MCF 10A (cell line): ENCODE results near the gene MEP1A. TPM values are rescaled to one million over a fixed set of nuclear protein-coding genes. Genes with fewer than 3 reads are reported as not detected.
"Not testable (repeated sequence)": the region's sequence is repeated elsewhere in the genome, so short reads cannot be mapped to it uniquely, and the experiment has no call there.

Source experiments
- BruUV-seq: library from RNA; stranded (reverse); fragments of 400-500 nt; replicated peaks from 2 replicates; lab custom pipeline; 2021; lab: Mats Ljungman, UMichigan
- CTCF ChIA-PET: fragments of 300-600 bp; sonication (Branson Sonifier 250); formaldehyde crosslinking; extraction: SDS; loops from one replicate; lab custom pipeline; 2021; ENCODE audit warnings: antibody characterized with exemption, inconsistent platforms; lab: Yijun Ruan, JAX
- POLR2A ChIA-PET: fragments of 300-600, 350-650 bp; sonication (Branson Sonifier 250); formaldehyde crosslinking; extraction: SDS; loops from one replicate; lab custom pipeline; 2020; ENCODE audit warnings: antibody characterized with exemption, inconsistent platforms; lab: Yijun Ruan, JAX
- DNase-seq: peaks from one replicate; pipeline ENCODE4 v3.0.0-alpha.2; 2018; ENCODE audit not compliant: unreplicated experiment
- H3K27ac Mint-ChIP-seq: one replicate; pipeline ENCODE4 v1.8.0; 2022; ENCODE audit warnings: mild to moderate bottlenecking, low read depth, mixed read lengths; ENCODE audit not compliant: unreplicated experiment
- H3K27me3 Mint-ChIP-seq: one replicate; pipeline ENCODE4 v1.8.0; 2022; ENCODE audit warnings: mixed read lengths; ENCODE audit not compliant: insufficient read depth, unreplicated experiment
- H3K36me3 Mint-ChIP-seq: one replicate; pipeline ENCODE4 v1.8.0; 2022; ENCODE audit warnings: mild to moderate bottlenecking, moderate library complexity, mixed read lengths; ENCODE audit not compliant: insufficient read depth, unreplicated experiment
- H3K4me1 Mint-ChIP-seq: one replicate; pipeline ENCODE4 v1.8.0; 2022; ENCODE audit warnings: mixed read lengths; ENCODE audit not compliant: insufficient read depth, unreplicated experiment
- H3K4me3 Mint-ChIP-seq: one replicate; pipeline ENCODE4 v1.8.0; 2022; ENCODE audit warnings: mild to moderate bottlenecking, moderate library complexity, mixed read lengths; ENCODE audit not compliant: unreplicated experiment
- H3K9me3 Mint-ChIP-seq: one replicate; pipeline ENCODE4 v1.8.0; 2022; ENCODE audit warnings: mixed read lengths; ENCODE audit not compliant: unreplicated experiment
- intact Hi-C: fragments of 100-400 bp; cut with micrococcal nuclease; formaldehyde crosslinking; loops from 2 replicates; pipeline ENCODE4 v1.14.1; 2022
- total RNA-seq: library from RNA; stranded (reverse); gene quantifications from 2 replicates; pipeline ENCODE4 v1.2.3, GENCODE V29; 2022
- TF ChIP-seq, protein P1 (sequence below): fragments of 200-600 bp; IDR thresholded peaks from one replicate; pipeline ENCODE4 v1.8.0; 2022; ENCODE audit warnings: antibody characterized with exemption, mild to moderate bottlenecking; ENCODE audit not compliant: unreplicated experiment

The MEP1A gene
- total RNA-seq, 1 experiment from 2014 or later, result not detected

DNA sequence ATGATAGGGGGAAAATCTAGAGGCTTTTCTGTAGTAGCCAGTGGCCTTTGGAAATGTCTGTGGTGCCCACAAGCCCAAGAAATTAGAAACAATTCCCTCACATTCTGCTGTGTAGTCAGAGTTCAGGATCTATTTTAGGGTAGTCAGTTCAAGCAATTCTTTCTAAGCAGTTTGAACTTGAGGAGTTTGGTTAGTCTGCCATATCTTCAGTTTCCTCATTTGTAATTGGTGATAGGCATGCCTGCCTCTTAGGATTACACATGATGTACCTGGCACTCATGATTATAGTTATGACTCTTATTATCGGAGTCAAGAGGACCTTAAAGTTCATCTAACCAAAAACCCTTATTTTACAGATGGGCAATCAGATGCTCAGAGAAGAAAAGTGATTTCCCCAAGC is 21.2 kb upstream of the MEP1A start:
- Mint-ChIP-seq H3K9me3 (no peaks in the 10 kb centered on the region), H3K4me1 (peaks cover 8% of the 10 kb centered on the region), H3K27ac (no peak overlapping the region), H3K36me3 (no peaks in the 10 kb centered on the region), H3K27me3 (no peaks in the 10 kb centered on the region), H3K4me3 (no peak overlapping the region)
- no peak for DNase-seq
- ChIA-PET CTCF (interaction anchor here (1.0 to 1.4 kb wide), 3 partner anchors 14 to 275 kb away, joined by 3 to 7 read pairs (median 3); no protein-coding TSS in a partner anchor), POLR2A (no interaction called here)
- BruUV-seq, result no TSS peak
- TF ChIP-seq, protein P1, sequence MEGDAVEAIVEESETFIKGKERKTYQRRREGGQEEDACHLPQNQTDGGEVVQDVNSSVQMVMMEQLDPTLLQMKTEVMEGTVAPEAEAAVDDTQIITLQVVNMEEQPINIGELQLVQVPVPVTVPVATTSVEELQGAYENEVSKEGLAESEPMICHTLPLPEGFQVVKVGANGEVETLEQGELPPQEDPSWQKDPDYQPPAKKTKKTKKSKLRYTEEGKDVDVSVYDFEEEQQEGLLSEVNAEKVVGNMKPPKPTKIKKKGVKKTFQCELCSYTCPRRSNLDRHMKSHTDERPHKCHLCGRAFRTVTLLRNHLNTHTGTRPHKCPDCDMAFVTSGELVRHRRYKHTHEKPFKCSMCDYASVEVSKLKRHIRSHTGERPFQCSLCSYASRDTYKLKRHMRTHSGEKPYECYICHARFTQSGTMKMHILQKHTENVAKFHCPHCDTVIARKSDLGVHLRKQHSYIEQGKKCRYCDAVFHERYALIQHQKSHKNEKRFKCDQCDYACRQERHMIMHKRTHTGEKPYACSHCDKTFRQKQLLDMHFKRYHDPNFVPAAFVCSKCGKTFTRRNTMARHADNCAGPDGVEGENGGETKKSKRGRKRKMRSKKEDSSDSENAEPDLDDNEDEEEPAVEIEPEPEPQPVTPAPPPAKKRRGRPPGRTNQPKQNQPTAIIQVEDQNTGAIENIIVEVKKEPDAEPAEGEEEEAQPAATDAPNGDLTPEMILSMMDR, result no peak
- intact Hi-C loops, result no loop called here

DNA sequence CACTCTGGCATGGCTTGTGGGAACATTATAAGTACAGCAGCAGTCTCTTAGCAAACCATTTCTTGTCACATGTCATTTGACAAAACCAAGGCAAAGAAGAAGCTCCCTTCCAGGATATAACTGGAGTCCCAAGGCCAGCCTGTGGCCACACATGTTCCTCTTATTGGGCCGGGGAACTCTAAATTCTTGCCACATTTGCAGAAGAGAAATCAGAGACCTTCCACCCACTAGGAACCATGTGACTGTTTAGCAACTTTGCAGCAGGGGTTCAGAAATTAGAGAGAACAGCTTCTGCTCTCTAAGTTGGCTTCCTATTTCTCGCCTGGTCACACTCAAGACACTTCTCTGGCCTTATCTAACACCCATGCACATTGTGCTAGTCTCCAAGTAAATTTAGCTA is 20.4 kb upstream of the MEP1A start:
- TF ChIP-seq, protein P1, result no peak
- Mint-ChIP-seq H3K27ac (no peak overlapping the region), H3K27me3 (no peaks in the 10 kb centered on the region)

DNA sequence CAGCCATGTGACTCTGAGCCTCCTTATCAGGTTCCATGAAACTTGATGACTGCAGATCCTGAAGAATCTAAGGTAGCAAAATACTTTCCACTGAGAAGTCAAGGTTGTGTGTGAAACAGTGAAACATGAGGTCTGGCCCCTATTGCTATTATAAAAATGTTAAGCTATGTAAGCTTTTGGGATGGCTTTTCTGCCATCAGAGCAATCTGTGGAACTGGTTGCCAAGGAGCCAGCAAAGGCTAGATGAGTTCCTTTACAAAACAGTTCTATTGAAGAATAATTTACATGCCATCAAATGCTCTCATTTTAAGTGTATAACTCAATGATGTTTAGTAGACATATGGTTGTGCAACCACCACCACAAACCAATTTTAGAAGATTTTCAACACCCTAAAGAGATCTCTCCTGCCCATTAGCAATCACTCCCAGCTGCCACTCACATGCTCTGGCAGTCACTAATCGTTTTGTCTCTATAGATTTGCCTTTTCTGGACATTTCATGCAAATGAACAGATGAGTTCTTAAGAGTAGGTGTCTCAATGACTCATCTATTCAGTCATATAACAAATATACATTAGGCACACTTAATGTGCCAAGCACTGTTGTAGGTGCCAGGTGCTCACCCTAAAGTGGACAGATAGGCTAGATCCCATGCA is 19.9 kb upstream of the MEP1A start:
- H3K4me1 Mint-ChIP-seq, result peaks cover 8% of the 10 kb centered on the region
- intact Hi-C loops, result no loop called here
- H3K36me3 Mint-ChIP-seq, result no peaks in the 10 kb centered on the region
- ChIA-PET POLR2A (no interaction called here), CTCF (no interaction called here)
- no TSS peak for BruUV-seq
- DNase-seq, result no peak
- H3K4me3 Mint-ChIP-seq, result no peak overlapping the region
- H3K27ac Mint-ChIP-seq, result no peak overlapping the region
- TF ChIP-seq, protein P1, result no peak
- no peaks in the 10 kb centered on the region for H3K27me3 Mint-ChIP-seq
- no peaks in the 10 kb centered on the region for H3K9me3 Mint-ChIP-seq

More for the DNA sequence above, 20.4 kb upstream of the MEP1A start:
- ChIA-PET CTCF (interaction anchor here (1.4 kb wide), 1 partner anchor 14 kb away, joined by 3 read pairs; no protein-coding TSS in a partner anchor), POLR2A (no interaction called here)
- no peak for DNase-seq
- Mint-ChIP-seq H3K36me3 (no peaks in the 10 kb centered on the region), H3K4me1 (peaks cover 8% of the 10 kb centered on the region), H3K4me3 (no peak overlapping the region), H3K9me3 (no peaks in the 10 kb centered on the region)
- BruUV-seq, result no TSS peak
- intact Hi-C loops, result no loop called here

DNA sequence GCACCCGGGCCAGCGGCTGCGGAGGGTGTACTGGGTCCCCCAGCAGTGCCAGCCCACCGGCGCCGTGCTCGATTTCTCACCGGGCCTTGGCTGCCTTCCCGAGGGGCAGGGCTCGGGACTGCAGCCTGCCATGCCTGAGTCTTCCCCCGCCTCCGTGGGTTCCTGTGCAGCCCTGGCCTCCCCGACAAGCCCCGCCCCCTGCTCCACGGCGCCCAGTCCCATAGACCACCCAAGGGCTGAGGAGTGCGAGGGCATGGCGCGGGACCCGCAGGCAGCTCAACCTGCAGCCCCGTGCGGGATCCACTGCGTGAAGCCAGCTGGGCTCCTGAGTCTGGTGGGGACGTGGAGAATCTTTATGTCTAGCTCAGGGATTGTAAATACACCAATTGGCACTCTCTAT is 18.5 kb upstream of the MEP1A start:
- H3K4me3 Mint-ChIP-seq, H3K9me3 Mint-ChIP-seq, H3K36me3 Mint-ChIP-seq, H3K27me3 Mint-ChIP-seq, intact Hi-C loops, BruUV-seq, DNase-seq, H3K27ac Mint-ChIP-seq, POLR2A ChIA-PET, H3K4me1 Mint-ChIP-seq: not testable (repeated sequence)
- CTCF ChIA-PET, result interaction anchor here (1.0 kb wide), 1 partner anchor 356 kb away, joined by 5 read pairs; no protein-coding TSS in a partner anchor
